Transverse colon (tissue), 4 donors: Measurements from ENCODE around the gene NKD2. TPM values are rescaled to one million over a fixed set of nuclear protein-coding genes. Genes with fewer than 3 reads are reported as not detected.
"Not testable (repeated sequence)": the region's sequence is repeated elsewhere in the genome, so short reads cannot be mapped to it uniquely, and the experiment has no call there.

Experiments
- DNase-seq: peaks from one replicate; pipeline ENCODE4 v3.0.0-alpha.2; 2019
- H3K27ac ChIP-seq, 4 donors: fragments of 200-600 bp; sonication (generic); 2 replicates each; pipeline ENCODE4 v1.5.1; 2016 to 2018; ENCODE audit warnings: inconsistent platforms in 4 of 4
- H3K27me3 ChIP-seq: fragments of 200-600 bp; sonication (generic); 2 replicates; pipeline ENCODE4 v1.5.1; 2017; ENCODE audit warnings: inconsistent platforms
- H3K36me3 ChIP-seq, 4 donors: fragments of 200-600 bp; sonication (generic); 2 replicates each; pipeline ENCODE4 v1.5.1; 2017 to 2019; ENCODE audit warnings: inconsistent platforms in 4 of 4
- H3K4me1 ChIP-seq, 4 donors: fragments of 200-600 bp; sonication (generic); 2 replicates each; pipeline ENCODE4 v1.5.1; 2017 to 2020; ENCODE audit warnings: inconsistent platforms in 4 of 4
- H3K4me3 ChIP-seq, 4 donors: fragments of 200-600 bp; sonication (generic); 1 replicate in 1 of 4; 2 replicates in 3 of 4; pipeline versions ENCODE4 v1.5.1 to v1.6.1; 2017 to 2019; ENCODE audit warnings: inconsistent platforms in 4 of 4
- H3K9me3 ChIP-seq, 2 donors: fragments of 200-600 bp; sonication (generic); 2 replicates each; pipeline ENCODE4 v1.5.1; 2017 to 2019; ENCODE audit warnings: inconsistent platforms in 2 of 2
- EP300 ChIP-seq: sonication (generic); formaldehyde crosslinking; IDR thresholded peaks from one replicate; pipeline ENCODE4 v1.6.1; 2017; ENCODE audit warnings: antibody characterized with exemption, low read depth
- POLR2A ChIP-seq: fragments of 450-650 bp; IDR thresholded peaks from one replicate; pipeline ENCODE4 v1.6.1; 2016; ENCODE audit warnings: antibody characterized with exemption, mild to moderate bottlenecking, moderate library complexity
- POLR2AphosphoS5 ChIP-seq, 3 donors: sonication (generic); formaldehyde crosslinking; IDR thresholded peaks; one replicate each; pipeline ENCODE4 v1.6.1; 2016; ENCODE audit warnings: antibody characterized with exemption in 3 of 3
- WGBS, 2 donors: methylation state at CpG; one replicate each; pipeline ENCODE4 v1.1.5; 2018; ENCODE audit warnings: low coverage in 1 of 2; 5-methylcytosine and 5-hydroxymethylcytosine counted together
- in situ Hi-C, 4 donors: fragments of 200-750 bp; cut with MboI; loops; one replicate each; pipeline versions ENCODE4 v1.15.0 to v1.15.1; 2017; ENCODE audit warnings: low sequenced_read_pairs in 3 of 4, low pct_ligation_motif_present in 1 of 4, low pct_unique_long_range_greater_than_20kb in 1 of 4
- intact Hi-C: fragments of 100-400 bp; cut with DNase I; formaldehyde crosslinking; loops from one replicate; pipeline ENCODE4 v1.15.1; 2023; ENCODE audit warnings: low total_unique reads
- total RNA-seq, 4 donors: library from RNA; depleted of rRNA; stranded (reverse); fragments of >200 nt; gene quantifications; one replicate each; pipeline ENCODE4 v1.1.0, GENCODE V29; 2016
- TF ChIP-seq, protein P1 (sequence below), 5 experiments: fragments of 200-600 bp in 3 of 5; fragments of 450-650 bp in 2 of 5; sonication (generic) in 3 of 5; IDR thresholded peaks; 1 replicate in 2 of 5; 2 replicates in 3 of 5; pipeline ENCODE4 v1.5.1; 2016 to 2017; ENCODE audit warnings: antibody characterized with exemption in 5 of 5, inconsistent platforms in 3 of 5, mild to moderate bottlenecking in 2 of 5, moderate library complexity in 1 of 5

NKD2 gene
- total RNA-seq, 4 donors from 2014 or later = 0.41 to 0.80 TPM; not detected in 2

DNA sequence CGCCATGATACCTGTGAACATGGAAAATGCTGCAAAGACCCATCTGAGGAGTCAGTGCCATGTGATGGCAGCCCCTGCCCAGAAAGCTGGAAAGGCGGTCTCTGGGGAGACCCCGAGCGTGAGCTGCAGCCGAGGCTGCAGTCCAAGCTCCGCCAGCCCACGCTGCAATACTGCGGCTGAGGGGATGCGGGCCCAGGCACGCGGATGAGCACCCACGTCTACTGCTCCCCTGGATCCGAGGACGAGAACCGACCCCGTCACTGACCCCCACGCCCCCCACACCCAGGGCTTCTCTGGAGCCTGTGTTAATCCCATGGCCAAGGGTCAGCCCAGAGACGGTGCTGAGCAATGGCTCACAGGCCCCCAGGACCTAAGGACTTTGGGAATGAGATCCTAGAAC, 70.9 kb downstream of the NKD2 start:
- 95% methylated on average over 18 of the region's 18 CpGs; no CpG with 5 or more reads in 1 of the 2 donors for WGBS, 2 donors
- Histone ChIP-seq H3K27ac (no peak overlapping the region), H3K36me3 (peaks cover 0 to 23% (median 8%) of the 10 kb centered on the region in 4 donors), H3K4me3 (no peak overlapping the region), H3K27me3 (no peaks in the 10 kb centered on the region), H3K9me3 (no peaks in the 10 kb centered on the region), H3K4me1 (no peaks in the 10 kb centered on the region)
- intact Hi-C loops = no loop called here
- no peak for TF ChIP-seq POLR2A
- TF ChIP-seq, protein P1, sequence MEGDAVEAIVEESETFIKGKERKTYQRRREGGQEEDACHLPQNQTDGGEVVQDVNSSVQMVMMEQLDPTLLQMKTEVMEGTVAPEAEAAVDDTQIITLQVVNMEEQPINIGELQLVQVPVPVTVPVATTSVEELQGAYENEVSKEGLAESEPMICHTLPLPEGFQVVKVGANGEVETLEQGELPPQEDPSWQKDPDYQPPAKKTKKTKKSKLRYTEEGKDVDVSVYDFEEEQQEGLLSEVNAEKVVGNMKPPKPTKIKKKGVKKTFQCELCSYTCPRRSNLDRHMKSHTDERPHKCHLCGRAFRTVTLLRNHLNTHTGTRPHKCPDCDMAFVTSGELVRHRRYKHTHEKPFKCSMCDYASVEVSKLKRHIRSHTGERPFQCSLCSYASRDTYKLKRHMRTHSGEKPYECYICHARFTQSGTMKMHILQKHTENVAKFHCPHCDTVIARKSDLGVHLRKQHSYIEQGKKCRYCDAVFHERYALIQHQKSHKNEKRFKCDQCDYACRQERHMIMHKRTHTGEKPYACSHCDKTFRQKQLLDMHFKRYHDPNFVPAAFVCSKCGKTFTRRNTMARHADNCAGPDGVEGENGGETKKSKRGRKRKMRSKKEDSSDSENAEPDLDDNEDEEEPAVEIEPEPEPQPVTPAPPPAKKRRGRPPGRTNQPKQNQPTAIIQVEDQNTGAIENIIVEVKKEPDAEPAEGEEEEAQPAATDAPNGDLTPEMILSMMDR (IDR thresholded peaks at IDR 0.05) = no peak
- no peak for TF ChIP-seq POLR2AphosphoS5 (IDR thresholded peaks at IDR 0.05)
- TF ChIP-seq EP300 = no peak
- in situ Hi-C loops = no loop called here
- no peak for DNase-seq

DNA sequence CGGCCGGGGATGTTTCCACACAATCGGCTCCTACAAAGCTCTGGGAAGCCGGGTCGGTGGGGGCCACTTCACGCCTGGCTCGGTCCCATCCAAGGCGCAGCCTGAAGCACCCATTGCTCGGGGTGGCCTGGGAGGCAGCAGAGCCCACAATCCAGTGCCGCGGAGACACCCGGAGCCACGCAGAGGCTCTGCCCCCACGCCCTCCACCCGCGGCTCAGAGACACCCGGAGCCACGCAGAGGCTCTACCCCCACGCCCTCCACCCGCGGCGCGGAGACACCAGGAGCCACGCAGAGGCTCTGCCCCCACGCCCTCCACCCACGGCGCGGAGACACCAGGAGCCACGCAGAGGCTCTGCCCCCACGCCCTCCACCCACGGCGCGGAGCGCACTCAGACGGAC, 71.4 kb downstream of the NKD2 start:
- Histone ChIP-seq H3K27ac (no peak overlapping the region), H3K27me3 (no peaks in the 10 kb centered on the region), H3K36me3 (peaks cover 0 to 20% (median 9%) of the 10 kb centered on the region in 4 donors), H3K9me3 (no peaks in the 10 kb centered on the region), H3K4me3 (no peak overlapping the region), H3K4me1 (no peaks in the 10 kb centered on the region)
- intact Hi-C loops = no loop called here
- no peak for DNase-seq
- TF ChIP-seq EP300 (no peak), POLR2AphosphoS5 (IDR thresholded peaks at IDR 0.05) (no peak), POLR2A (no peak)
- TF ChIP-seq, protein P1 (IDR thresholded peaks at IDR 0.05) = no peak
- in situ Hi-C loops = no loop called here
- 94% methylated on average over 15 of the region's 35 CpGs; no CpG with 5 or more reads in 1 of the 2 donors for WGBS, 2 donors

DNA sequence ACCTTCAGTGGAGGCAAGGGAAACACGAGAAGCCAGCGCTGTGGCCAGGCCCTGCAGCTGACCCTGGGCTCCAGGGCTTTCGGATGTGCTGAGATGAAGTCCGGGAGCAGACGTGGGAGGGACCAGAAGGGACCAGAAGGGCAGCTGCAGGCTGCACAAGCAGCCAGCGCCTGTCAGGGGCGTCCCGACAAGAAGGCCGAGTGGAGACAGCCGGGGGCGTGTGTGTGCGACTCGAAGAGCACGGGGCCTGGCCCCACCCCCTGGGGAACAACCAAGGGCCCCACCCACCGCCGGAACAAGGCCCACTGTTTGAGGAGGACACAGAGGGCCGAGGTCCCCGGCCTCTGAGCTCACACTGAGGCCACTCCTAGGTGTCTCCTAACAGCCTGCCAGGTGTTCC, 71.8 kb downstream of the NKD2 start:
- Histone ChIP-seq H3K4me3 (no peak overlapping the region), H3K36me3 (peaks cover 0 to 20% (median 9%) of the 10 kb centered on the region in 4 donors), H3K27ac (no peak overlapping the region), H3K4me1 (no peaks in the 10 kb centered on the region), H3K27me3 (no peaks in the 10 kb centered on the region), H3K9me3 (no peaks in the 10 kb centered on the region)
- in situ Hi-C loops = no loop called here
- DNase-seq = no peak
- intact Hi-C loops = no loop called here
- no peak for TF ChIP-seq POLR2AphosphoS5 (IDR thresholded peaks at IDR 0.05)
- WGBS, 2 donors = 68 to 74% methylated on average over 14 to 18 of the region's 18 CpGs

DNA sequence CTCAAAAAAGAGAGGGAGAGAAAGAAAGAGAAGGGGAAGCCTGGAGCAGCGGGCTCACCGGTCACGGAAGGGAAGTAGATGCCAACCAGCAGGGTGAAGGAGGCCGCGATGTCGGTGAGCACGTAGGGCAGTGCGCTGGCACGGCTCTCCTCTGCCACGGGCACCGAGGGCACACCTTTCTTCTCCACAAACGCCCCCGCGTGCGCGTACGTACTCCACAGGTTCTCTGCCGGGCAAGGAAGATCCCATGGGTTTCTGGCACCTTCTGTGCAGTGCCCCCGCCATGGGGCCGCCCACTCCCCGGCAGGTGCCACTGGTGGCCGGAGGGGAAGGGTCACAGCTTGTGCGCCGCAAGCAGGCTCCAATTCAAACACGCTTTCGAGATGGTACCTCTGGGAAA, 72.9 kb downstream of the NKD2 start:
- no peaks in the 10 kb centered on the region for H3K9me3 ChIP-seq
- WGBS, 2 donors = 77 to 89% methylated on average over 7 to 26 of the region's 26 CpGs
- H3K27ac ChIP-seq = no peak overlapping the region
- H3K27me3 ChIP-seq = no peaks in the 10 kb centered on the region
- H3K4me1 ChIP-seq = no peaks in the 10 kb centered on the region
- DNase-seq = no peak
- intact Hi-C loops = no loop called here
- in situ Hi-C loops = no loop called here
- TF ChIP-seq EP300 (no peak), POLR2AphosphoS5 (IDR thresholded peaks at IDR 0.05) (no peak), POLR2A (no peak)
- TF ChIP-seq, protein P1 (IDR thresholded peaks at IDR 0.05) = no peak
- peaks cover 0 to 21% (median 10%) of the 10 kb centered on the region in 4 donors for H3K36me3 ChIP-seq
- H3K4me3 ChIP-seq = no peak overlapping the region

DNA sequence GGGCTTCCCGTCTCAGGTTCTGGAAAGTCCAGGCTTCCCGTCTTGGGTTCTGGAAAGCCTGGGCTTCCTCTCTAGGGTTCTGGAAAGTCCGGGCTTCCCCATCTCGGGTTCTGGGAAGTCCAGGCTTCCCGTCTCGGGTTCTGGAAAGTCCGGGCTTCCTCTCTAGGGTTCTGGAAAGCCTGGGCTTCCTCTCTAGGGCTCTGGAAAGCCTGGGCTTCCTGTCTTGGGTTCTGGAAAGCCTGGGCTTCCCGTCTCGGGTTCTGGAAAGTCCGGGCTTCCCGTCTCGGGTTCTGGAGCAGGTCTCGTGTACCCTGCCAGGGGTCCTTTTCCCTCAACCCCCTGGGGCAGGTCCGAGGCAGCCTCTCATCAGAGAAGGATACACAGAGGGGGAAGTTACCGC, 74.4 kb downstream of the NKD2 start:
- H3K27me3 ChIP-seq, H3K9me3 ChIP-seq, intact Hi-C loops, H3K4me3 ChIP-seq, in situ Hi-C loops, H3K27ac ChIP-seq, H3K4me1 ChIP-seq, DNase-seq: not testable (repeated sequence)
- peaks cover 0 to 28% (median 11%) of the 10 kb centered on the region in 4 donors for H3K36me3 ChIP-seq
- WGBS, 2 donors = 80 to 81% methylated on average over 5 to 14 of the region's 15 CpGs
